Endometrial microvascular endothelial cells (primary cell): Measurements from ENCODE around the gene RNASE12. TPM values are rescaled to one million over a fixed set of nuclear protein-coding genes. Genes with fewer than 3 reads are reported as not detected.

ENCODE experiments used
- in situ Hi-C: cut with HindIII; loops from 2 replicates; pipeline ENCODE4 v1.10.0; 2017; ENCODE audit warnings: low sequenced_read_pairs, low pct_unique_long_range_greater_than_20kb; ENCODE audit errors: inconsistent ontology term
- total RNA-seq: library from RNA; depleted of rRNA; stranded (reverse); fragments of >200 nt; gene quantifications from one replicate; pipeline ENCODE4 v1.2.3, GENCODE V29; 2015; ENCODE audit errors: inconsistent ontology term

The RNASE12 gene
- total RNA-seq, 1 donor from 2014 or later, result not detected

- in situ Hi-C loops, result no loop called here
Measured at GRCh38 chr14:20555845-20556244, 35.3 kb downstream of the RNASE12 start.

DNA sequence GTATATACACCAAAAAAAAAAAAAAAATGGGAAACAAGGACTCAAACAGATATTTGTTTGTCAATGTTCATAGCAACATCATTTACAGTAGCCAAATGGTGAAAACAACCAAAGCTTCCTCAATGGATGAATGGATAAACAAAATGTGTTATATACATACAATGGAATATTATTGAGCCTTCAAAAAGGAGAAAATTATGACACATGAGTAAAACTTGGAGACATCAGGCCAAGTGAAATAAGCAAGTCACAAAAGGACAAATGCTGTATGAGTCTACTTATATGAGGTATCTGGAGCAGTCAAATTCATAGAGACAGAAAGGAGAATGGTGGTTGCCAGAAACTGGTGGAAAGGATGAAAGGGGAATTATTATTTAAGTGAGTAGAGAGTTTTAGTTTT lies 38.2 kb downstream of the RNASE12 start:
- in situ Hi-C loops, result no loop called here

- in situ Hi-C loops, result no loop called here
Measured at GRCh38 chr14:20551606-20552005, 39.6 kb downstream of the RNASE12 start.

DNA sequence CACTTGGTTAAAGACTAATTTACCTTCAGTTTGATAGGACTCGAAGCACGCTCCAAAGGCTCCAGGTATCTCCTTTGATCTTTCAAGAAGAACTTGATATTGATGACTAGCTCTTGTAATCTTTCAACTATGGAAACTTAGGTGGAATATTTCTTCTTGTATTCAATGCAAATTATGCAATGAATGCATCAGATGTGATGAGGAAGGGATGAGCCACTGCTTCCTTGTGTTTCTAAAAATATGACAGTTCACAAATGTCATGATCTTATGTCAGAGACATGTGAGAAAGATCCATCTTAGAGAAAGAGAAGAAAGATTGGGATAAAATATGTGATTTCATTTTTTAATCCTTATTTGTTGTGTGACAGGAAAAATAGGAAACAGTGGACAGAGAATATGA lies 40.2 kb downstream of the RNASE12 start:
- in situ Hi-C loops, result no loop called here

DNA sequence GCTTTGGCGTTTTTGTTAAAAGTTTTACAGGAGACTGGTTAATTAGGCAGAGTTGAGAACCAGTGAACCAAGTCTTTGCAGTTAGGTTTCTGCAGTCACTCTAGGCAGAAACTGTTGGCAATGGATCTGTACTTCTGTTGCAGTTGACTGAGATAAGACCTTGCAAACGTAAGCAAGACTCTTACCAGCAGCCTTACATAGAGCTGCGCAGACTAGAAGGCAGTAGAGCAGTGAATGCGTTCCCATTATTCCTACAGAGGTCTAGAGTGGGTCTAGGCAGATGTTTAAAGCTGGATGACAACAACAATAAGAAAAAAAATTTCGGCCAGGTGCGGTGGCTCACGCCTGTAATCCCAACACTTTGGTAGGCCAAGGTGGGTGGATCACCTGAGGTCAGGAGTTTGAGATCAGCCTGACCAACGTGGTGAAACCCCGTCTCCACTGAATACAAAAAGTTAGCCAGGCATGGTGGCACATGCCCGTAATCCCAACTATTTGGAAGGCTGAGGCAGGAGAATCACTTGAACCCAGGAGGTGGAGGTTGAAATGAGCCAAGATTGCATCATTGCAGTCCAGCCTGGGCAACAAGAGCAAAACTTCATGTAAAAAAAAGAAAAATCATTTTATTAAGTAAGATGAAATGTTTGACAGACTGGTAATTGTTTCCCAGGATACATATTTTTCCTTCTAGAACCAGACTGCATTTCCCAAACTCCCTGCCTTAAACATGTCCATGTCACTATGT lies 42.6 kb downstream of the RNASE12 start:
- in situ Hi-C loops, result no loop called here

- in situ Hi-C loops, result no loop called here
Measured at GRCh38 chr14:20546877-20547276, 44.3 kb downstream of the RNASE12 start.

Other genes with a start within 250 kb of the RNASE12 start
- gene PARP2, start 247.7 kb downstream of the RNASE12 start, total RNA-seq, result 9.9 TPM
- gene TEP1, start 177.9 kb downstream of the RNASE12 start, total RNA-seq, result 15.3 TPM
- gene KLHL33, start 155.2 kb downstream of the RNASE12 start, total RNA-seq, result not detected
- gene OSGEP, start 136.6 kb downstream of the RNASE12 start, total RNA-seq, result 55.3 TPM
- 240 TPM for gene APEX1, start 136.2 kb downstream of the RNASE12 start, total RNA-seq
- gene PIP4P1, start 129.9 kb downstream of the RNASE12 start, total RNA-seq, result 10.4 TPM
- 284 TPM for gene PNP, start 122.0 kb downstream of the RNASE12 start, total RNA-seq
- gene RNASE10, start 85.8 kb downstream of the RNASE12 start, total RNA-seq, result not detected
- not detected for gene RNASE9, start 30.3 kb downstream of the RNASE12 start, total RNA-seq
- gene RNASE11, start 3.4 kb downstream of the RNASE12 start, total RNA-seq, result not detected
- gene OR6S1, start 50.3 kb upstream of the RNASE12 start, total RNA-seq, result not detected
- gene RNASE4, start 93.2 kb upstream of the RNASE12 start, total RNA-seq, result 15.5 TPM
- 0.84 TPM for gene ANG, start 97.4 kb upstream of the RNASE12 start, total RNA-seq
- not detected for gene EDDM3A, start 154.5 kb upstream of the RNASE12 start, total RNA-seq
- not detected for gene EDDM3B, start 177.0 kb upstream of the RNASE12 start, total RNA-seq
- gene RNASE6, start 189.9 kb upstream of the RNASE12 start, total RNA-seq, result not detected
- gene RNASE1, start 211.5 kb upstream of the RNASE12 start, total RNA-seq, result 168 TPM